ENCODE measurements around the gene C2orf69.
"Not testable (repeated sequence)": the region's sequence is repeated elsewhere in the genome, so short reads cannot be mapped to it uniquely, and the experiment has no call there.

Gene C2orf69

DNA sequence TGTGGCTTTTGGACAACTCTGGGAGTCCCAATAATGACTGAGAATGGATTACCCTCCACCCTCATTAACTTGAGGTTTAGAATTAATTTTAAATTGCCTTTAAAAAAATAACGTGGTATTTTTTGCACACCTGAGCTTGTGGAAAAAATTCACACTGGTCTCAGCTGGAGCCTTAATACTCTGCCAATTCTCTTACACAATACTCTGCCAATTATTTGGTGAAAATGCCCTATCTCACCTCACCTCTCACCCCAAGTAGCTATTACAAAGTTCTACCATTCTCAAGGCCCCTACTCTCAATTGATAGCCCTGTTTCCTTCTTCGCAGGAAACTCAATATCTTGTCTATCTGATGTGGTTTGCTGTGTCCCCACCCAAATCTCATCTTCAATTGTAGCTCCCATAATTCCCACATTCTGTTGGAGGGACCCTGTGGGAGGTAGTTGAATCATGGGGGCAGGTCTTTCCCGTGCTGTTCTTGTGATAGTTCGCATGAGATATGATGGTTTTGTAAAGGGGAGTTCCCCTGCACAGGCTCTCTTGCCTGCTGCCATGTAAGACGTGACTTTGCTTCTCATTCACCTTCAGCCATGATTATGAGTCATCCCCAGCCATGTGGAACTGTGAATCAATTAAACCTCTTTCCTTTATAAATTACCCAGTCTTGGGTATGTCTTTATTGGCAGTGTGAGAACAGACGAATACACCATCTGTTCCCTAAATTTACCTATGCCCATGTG, 27.4 kb upstream of the C2orf69 start:
- 97% methylated on average over 6 of the region's 6 CpGs for WGBS
- H3K9ac ChIP-seq (ENCODE audit: low read depth, low read length): no peak overlapping the region
- no peak overlapping the region for H3K4me3 ChIP-seq (ENCODE audit: low read length)

GRCh38 chr2:199895406-199895805, 15.7 kb upstream of the C2orf69 start:
- Histone ChIP-seq H3K9me3 (ENCODE audit: insufficient read depth, low read depth, low read length) (no peaks in the 10 kb centered on the region), H3K4me1 (ENCODE audit: insufficient read depth, low read length) (no peaks in the 10 kb centered on the region), H3K4me3 (ENCODE audit: low read length) (no peak overlapping the region), H3K36me3 (ENCODE audit: insufficient read depth, low read length) (no peaks in the 10 kb centered on the region), H3K9ac (ENCODE audit: low read depth, low read length) (no peak overlapping the region), H3K27me3 (ENCODE audit: insufficient read depth, low read length) (no peaks in the 10 kb centered on the region), H3K27ac (ENCODE audit: low read depth, low read length) (no peak overlapping the region)
- 92% methylated on average over 3 of the region's 3 CpGs for WGBS

More for the DNA sequence above, 27.4 kb upstream of the C2orf69 start:
- Histone ChIP-seq H3K4me1 (ENCODE audit: insufficient read depth, low read length) (no peaks in the 10 kb centered on the region), H3K36me3 (ENCODE audit: insufficient read depth, low read length) (no peaks in the 10 kb centered on the region), H3K27ac (ENCODE audit: low read depth, low read length) (no peak overlapping the region), H3K27me3 (ENCODE audit: insufficient read depth, low read length) (no peaks in the 10 kb centered on the region), H3K9me3 (ENCODE audit: insufficient read depth, low read depth, low read length) (0 out of 2 replicates have a peak, but pooled peaks cover 1% of the 10 kb centered on the region)

DNA sequence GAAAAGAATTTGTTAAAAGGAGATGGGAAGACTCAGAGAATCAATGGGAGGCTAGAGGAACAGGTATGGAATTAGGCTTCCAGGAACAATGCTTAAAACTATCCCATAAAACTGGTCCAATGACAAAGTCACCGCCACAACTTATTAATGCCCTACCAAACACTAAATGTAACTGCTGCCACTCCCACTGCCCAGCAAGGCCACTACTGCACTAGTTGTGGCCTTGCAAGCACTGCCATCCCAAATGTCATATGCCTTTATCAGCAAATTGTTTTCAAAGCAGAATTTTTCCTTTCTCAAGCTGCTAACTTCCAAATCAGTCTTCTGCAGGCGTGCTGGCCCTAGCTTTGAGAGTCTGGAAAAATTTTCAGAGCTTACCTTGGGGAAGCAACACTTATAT, 14.5 kb upstream of the C2orf69 start:
- 96% methylated on average over 2 of the region's 2 CpGs for WGBS
- Histone ChIP-seq H3K4me3 (ENCODE audit: low read length) (no peak overlapping the region), H3K27me3 (ENCODE audit: insufficient read depth, low read length) (no peaks in the 10 kb centered on the region), H3K27ac (ENCODE audit: low read depth, low read length) (no peak overlapping the region), H3K36me3 (ENCODE audit: insufficient read depth, low read length) (no peaks in the 10 kb centered on the region), H3K4me1 (ENCODE audit: insufficient read depth, low read length) (no peaks in the 10 kb centered on the region), H3K9ac (ENCODE audit: low read depth, low read length) (no peak overlapping the region), H3K9me3 (ENCODE audit: insufficient read depth, low read depth, low read length) (no peaks in the 10 kb centered on the region)

DNA sequence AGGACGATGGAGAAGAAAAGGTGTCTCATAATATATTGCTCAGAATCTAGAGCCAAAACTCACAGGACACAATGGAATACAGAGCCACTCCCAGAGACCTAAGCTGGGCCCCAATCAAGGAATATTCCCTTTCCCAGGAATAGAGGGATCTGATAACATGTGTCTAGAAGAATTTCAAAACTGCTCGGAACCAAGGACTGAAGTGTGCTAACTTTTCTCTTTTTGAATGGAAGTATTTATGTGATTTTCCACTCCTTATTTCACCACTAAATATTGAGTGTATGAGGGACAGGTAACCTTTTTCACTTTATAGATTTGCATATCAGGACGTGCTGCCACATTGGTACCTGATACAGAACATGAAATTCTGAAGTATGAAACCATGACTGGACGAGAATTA, 9.2 kb upstream of the C2orf69 start:
- no peak overlapping the region for H3K4me3 ChIP-seq (ENCODE audit: low read length)
- no peaks in the 10 kb centered on the region for H3K27me3 ChIP-seq (ENCODE audit: insufficient read depth, low read length)
- no peaks in the 10 kb centered on the region for H3K9me3 ChIP-seq (ENCODE audit: insufficient read depth, low read depth, low read length)
- H3K9ac ChIP-seq (ENCODE audit: low read depth, low read length): no peak overlapping the region
- H3K36me3 ChIP-seq (ENCODE audit: insufficient read depth, low read length): no peaks in the 10 kb centered on the region
- 95% methylated on average over 4 of the region's 4 CpGs for WGBS
- H3K4me1 ChIP-seq (ENCODE audit: insufficient read depth, low read length): no peaks in the 10 kb centered on the region
- no peak overlapping the region for H3K27ac ChIP-seq (ENCODE audit: low read depth, low read length)

- no peak overlapping the region for H3K27ac ChIP-seq (ENCODE audit: low read depth, low read length)
- H3K4me3 ChIP-seq (ENCODE audit: low read length): no peak overlapping the region
- no peaks in the 10 kb centered on the region for H3K4me1 ChIP-seq (ENCODE audit: insufficient read depth, low read length)
- WGBS: 96% methylated on average over 4 of the region's 4 CpGs
- H3K36me3 ChIP-seq (ENCODE audit: insufficient read depth, low read length): no peaks in the 10 kb centered on the region
- no peak overlapping the region for H3K9ac ChIP-seq (ENCODE audit: low read depth, low read length)
- no peaks in the 10 kb centered on the region for H3K27me3 ChIP-seq (ENCODE audit: insufficient read depth, low read length)
- no peaks in the 10 kb centered on the region for H3K9me3 ChIP-seq (ENCODE audit: insufficient read depth, low read depth, low read length)
Measured at GRCh38 chr2:199902486-199903110, 8.5 kb upstream of the C2orf69 start.

DNA sequence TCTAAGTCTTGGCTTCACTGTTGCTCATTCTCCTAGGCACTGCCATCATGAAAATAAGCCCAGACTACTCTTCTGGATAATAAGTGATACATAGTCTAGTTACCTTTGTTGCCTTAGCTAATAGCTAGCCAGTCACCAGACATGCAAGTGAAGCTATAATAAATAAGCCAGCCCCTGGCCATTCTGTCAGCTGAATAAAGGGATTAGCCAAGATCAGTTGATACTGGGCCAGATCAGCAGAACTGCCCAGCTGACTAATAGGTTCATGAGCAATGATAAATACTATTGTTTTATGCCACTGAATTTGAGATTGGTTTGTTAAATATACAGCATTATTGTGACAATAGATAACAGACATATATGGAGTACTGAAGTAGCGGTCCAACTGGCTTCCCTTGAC, 8.0 kb upstream of the C2orf69 start:
- no peaks in the 10 kb centered on the region for H3K9me3 ChIP-seq (ENCODE audit: insufficient read depth, low read depth, low read length)
- H3K27ac ChIP-seq (ENCODE audit: low read depth, low read length): no peak overlapping the region
- no CpG with 5 or more reads among the region's 1 CpG for WGBS

DNA sequence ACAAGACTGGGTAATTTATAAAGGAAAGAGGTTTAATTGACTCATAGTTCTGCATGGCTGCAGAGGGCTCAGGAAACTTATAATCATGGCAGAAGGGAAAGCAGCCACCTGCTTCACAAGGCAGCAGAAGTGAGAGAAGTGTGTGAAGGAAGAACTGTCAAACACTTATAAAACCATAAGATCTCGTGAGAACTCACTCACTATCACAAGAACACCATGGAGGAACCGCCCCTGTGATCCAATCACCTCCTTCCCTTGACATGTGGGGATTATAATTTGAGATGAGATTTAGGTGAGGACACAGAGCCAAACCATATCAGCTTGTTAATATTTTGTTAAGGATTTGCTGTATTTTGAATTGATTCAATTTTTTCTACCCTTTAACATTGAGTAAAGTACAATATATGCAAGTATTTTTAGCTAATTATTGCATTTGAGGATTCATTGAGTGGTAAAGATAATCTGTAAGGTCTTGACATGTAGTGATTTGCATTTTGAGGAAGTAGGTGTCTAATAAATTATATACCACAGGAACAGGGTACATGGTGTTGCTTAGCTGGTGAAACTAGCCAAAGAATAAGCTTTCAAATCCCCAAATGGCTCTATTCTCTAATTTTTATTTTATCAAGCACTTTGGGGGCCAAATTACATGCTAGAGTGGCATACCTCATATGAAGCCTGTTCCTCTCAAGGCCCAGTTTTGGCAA, 3.9 kb upstream of the C2orf69 start:
- peaks cover 7% of the 10 kb centered on the region for H3K4me1 ChIP-seq (ENCODE audit: insufficient read depth, low read length)
- WGBS: no CpG with 5 or more reads among the region's 2 CpGs
- H3K27me3 ChIP-seq (ENCODE audit: insufficient read depth, low read length): no peaks in the 10 kb centered on the region

More for the DNA sequence above, 8.0 kb upstream of the C2orf69 start:
- no peak overlapping the region for H3K4me3 ChIP-seq (ENCODE audit: low read length)
- H3K36me3 ChIP-seq (ENCODE audit: insufficient read depth, low read length): no peaks in the 10 kb centered on the region
- H3K4me1 ChIP-seq (ENCODE audit: insufficient read depth, low read length): no peaks in the 10 kb centered on the region
- no peaks in the 10 kb centered on the region for H3K27me3 ChIP-seq (ENCODE audit: insufficient read depth, low read length)
- H3K9ac ChIP-seq (ENCODE audit: low read depth, low read length): no peak overlapping the region

GRCh38 chr2:199910338-199911051, 598 bp upstream of the C2orf69 start:
- H3K4me1 ChIP-seq (ENCODE audit: insufficient read depth, low read length): peaks cover 7% of the 10 kb centered on the region
- H3K9me3 ChIP-seq (ENCODE audit: insufficient read depth, low read depth, low read length): no peaks in the 10 kb centered on the region
- 44% methylated on average over 17 of the region's 18 CpGs for WGBS
- H3K36me3 ChIP-seq (ENCODE audit: insufficient read depth, low read length): peaks cover 19% of the 10 kb centered on the region
- H3K4me3 ChIP-seq (ENCODE audit: low read length): peak overlapping the region; percentile 98
- H3K9ac ChIP-seq (ENCODE audit: low read depth, low read length): peak overlapping the region; percentile 89
- no peaks in the 10 kb centered on the region for H3K27me3 ChIP-seq (ENCODE audit: insufficient read depth, low read length)
- H3K27ac ChIP-seq (ENCODE audit: low read depth, low read length): peak overlapping the region; percentile 89

More for the DNA sequence above, 3.9 kb upstream of the C2orf69 start:
- Histone ChIP-seq H3K27ac (ENCODE audit: low read depth, low read length) (no peak overlapping the region), H3K4me3 (ENCODE audit: low read length) (no peak overlapping the region), H3K9ac (ENCODE audit: low read depth, low read length) (no peak overlapping the region), H3K36me3 (ENCODE audit: insufficient read depth, low read length) (no peaks in the 10 kb centered on the region), H3K9me3 (ENCODE audit: insufficient read depth, low read depth, low read length) (no peaks in the 10 kb centered on the region)

GRCh38 chr2:199911877-199912161, 726 bp downstream of the C2orf69 start:
- peak overlapping the region; percentile 98 for H3K4me3 ChIP-seq (ENCODE audit: low read length)
- no peaks in the 10 kb centered on the region for H3K27me3 ChIP-seq (ENCODE audit: insufficient read depth, low read length)
- H3K27ac ChIP-seq (ENCODE audit: low read depth, low read length): peak overlapping the region; percentile 97
- H3K4me1 ChIP-seq (ENCODE audit: insufficient read depth, low read length): peaks cover 7% of the 10 kb centered on the region
- peaks cover 13% of the 10 kb centered on the region for H3K9me3 ChIP-seq (ENCODE audit: insufficient read depth, low read depth, low read length)
- peaks cover 32% of the 10 kb centered on the region for H3K36me3 ChIP-seq (ENCODE audit: insufficient read depth, low read length)
- H3K9ac ChIP-seq (ENCODE audit: low read depth, low read length): peak overlapping the region; percentile 96
- WGBS: under 1% methylated on average over 12 of the region's 13 CpGs

DNA sequence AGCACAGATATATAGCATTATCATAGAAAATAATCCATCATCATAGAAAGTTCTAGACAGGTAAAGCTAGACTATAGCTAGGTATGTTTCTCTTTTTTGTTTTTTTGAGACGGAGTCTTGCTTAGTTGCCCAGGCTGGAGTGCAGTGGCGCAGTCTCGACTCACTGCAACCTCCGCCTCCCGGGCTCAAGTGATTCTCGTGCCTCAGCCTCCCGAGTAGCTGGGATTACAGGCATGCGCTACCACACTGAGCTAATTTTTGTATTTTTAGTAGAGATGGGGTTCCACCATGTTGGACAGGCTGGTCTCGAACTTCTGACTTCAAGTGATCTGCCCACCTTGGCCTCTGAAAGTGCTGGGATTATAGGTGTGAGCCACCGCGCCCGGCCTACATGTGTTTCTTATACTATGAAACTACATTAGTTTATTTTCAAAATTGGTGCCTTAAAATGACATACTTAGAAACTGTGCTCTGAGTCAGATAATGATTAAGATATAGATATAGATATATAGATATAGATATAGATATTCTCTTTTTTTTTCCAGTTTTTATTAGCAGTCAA, 1.5 kb downstream of the C2orf69 start:
- peak overlapping the region; percentile 96; the same call in 1 of the 2 replicates for H3K9ac ChIP-seq (ENCODE audit: low read depth, low read length)
- H3K4me3 ChIP-seq (ENCODE audit: low read length): peak overlapping the region; percentile 98
- H3K36me3 ChIP-seq (ENCODE audit: insufficient read depth, low read length): peaks cover 40% of the 10 kb centered on the region
- H3K27me3 ChIP-seq (ENCODE audit: insufficient read depth, low read length); H3K4me1 ChIP-seq (ENCODE audit: insufficient read depth, low read length); H3K27ac ChIP-seq (ENCODE audit: low read depth, low read length): not testable (repeated sequence)
- peaks cover 20% of the 10 kb centered on the region for H3K9me3 ChIP-seq (ENCODE audit: insufficient read depth, low read depth, low read length)
- WGBS: 93% methylated on average over 9 of the region's 12 CpGs

Data from HUES64 (cell line).